K562 (cell line): ENCODE measurements around the gene CDC42EP1. TPM values are rescaled to one million over a fixed set of nuclear protein-coding genes. Genes with fewer than 3 reads are reported as not detected.
A peak's percentile ranks its signal among the peaks of the same experiment; 100 is the strongest.

Experiments used
- ATAC-seq: fragments of 200-7000 bp; cut with Tn5 transposase; 3 replicates; pipeline ENCODE4 v1.9.1; 2020; ENCODE audit warnings: moderate library complexity
- BruUV-seq: library from RNA; stranded (reverse); fragments of 400-500 nt; replicated peaks from 2 replicates; lab custom pipeline; 2021; lab: Mats Ljungman, UMichigan
- CTCF ChIA-PET: fragments of 300-600 bp; formaldehyde crosslinking; extraction: SDS; loops from one replicate; lab custom pipeline; 2021; ENCODE audit warnings: low intra/inter-chr PET ratio; lab: Yijun Ruan, JAX
- POLR2A ChIA-PET: fragments of 300-600, 350-650 bp; sonication (Branson Sonifier 250); formaldehyde crosslinking; extraction: SDS; loops from one replicate; lab custom pipeline; 2021; ENCODE audit warnings: antibody characterized with exemption, inconsistent platforms; lab: Yijun Ruan, JAX
- DNase-seq, 4 experiments: peaks; one replicate each; pipeline versions ENCODE4 v3.0.0 to v3.0.0-alpha.2; 2011 to 2018; ENCODE audit warnings: low spot score in 3 of 4, mixed read lengths in 3 of 4; ENCODE audit errors: extremely low read depth in 1 of 4
- FAIRE-seq: peaks from 2 replicates; lab custom pipeline; 2011; peaks lifted over from hg19 to GRCh38; lab: Jason Lieb, UNC
- H2AFZ ChIP-seq: 2 replicates; pipeline ENCODE4 v1.6.0; 2011; ENCODE audit warnings: low read depth, low read length, control low read depth, inconsistent platforms
- H3K27ac ChIP-seq: fragments of 200-600 bp; 3 replicates; pipeline ENCODE4 v1.8.0; 2011; ENCODE audit warnings: low read depth, mild to moderate bottlenecking, control low read depth, inconsistent platforms, low read length, moderate library complexity, mixed read lengths; ENCODE audit errors: extremely low read depth
- H3K27me3 ChIP-seq, 2 experiments: fragments of 300-600 bp in 1 of 2; 2 replicates in 1 of 2; 3 replicates in 1 of 2; pipeline versions ENCODE4 v1.6.0 to v1.8.0; 2011; ENCODE audit warnings: inconsistent platforms in 2 of 2, low read length in 2 of 2, mild to moderate bottlenecking in 1 of 2, mixed read lengths in 1 of 2, moderate library complexity in 1 of 2; ENCODE audit not compliant: control insufficient read depth in 2 of 2, insufficient read depth in 2 of 2
- H3K36me3 ChIP-seq: fragments of 300-600 bp; 3 replicates; pipeline ENCODE4 v1.8.0; 2011; ENCODE audit warnings: mild to moderate bottlenecking, low read length, inconsistent platforms; ENCODE audit not compliant: control insufficient read depth, insufficient read depth
- H3K4me1 ChIP-seq, 2 experiments: fragments of 200-600 bp in 1 of 2; replicated peaks in 1 of 2; 2 replicates in 1 of 2; 3 replicates in 1 of 2; pipeline versions ENCODE4 v1.5.1 to v1.8.0; 2011; ENCODE audit warnings: inconsistent platforms in 2 of 2, low read length in 2 of 2, mild to moderate bottlenecking in 1 of 2, mixed read lengths in 1 of 2, moderate library complexity in 1 of 2; ENCODE audit not compliant: control insufficient read depth in 2 of 2, insufficient read depth in 2 of 2
- H3K4me2 ChIP-seq: 2 replicates; pipeline ENCODE4 v1.6.1; 2011; ENCODE audit warnings: low read length, control low read depth, inconsistent platforms, mixed read lengths; ENCODE audit not compliant: insufficient read depth
- H3K4me3 ChIP-seq: fragments of 200-600 bp; sonication (generic), shearing (Covaris generic); 2 replicates; pipeline ENCODE4 v1.5.1; 2016; ENCODE audit warnings: control low read depth, inconsistent platforms
- H3K79me2 ChIP-seq: fragments of 200-600 bp; 3 replicates; pipeline ENCODE4 v1.8.0; 2011; ENCODE audit warnings: low read length, inconsistent platforms; ENCODE audit not compliant: control insufficient read depth, insufficient read depth
- H3K9ac ChIP-seq, 2 experiments: 2 replicates each; pipeline versions ENCODE4 v1.6.0 to v1.6.1; 2011; ENCODE audit warnings: low read depth in 2 of 2, low read length in 2 of 2, control low read depth in 1 of 2, inconsistent platforms in 1 of 2, mild to moderate bottlenecking in 1 of 2, mixed read lengths in 1 of 2; ENCODE audit not compliant: insufficient read depth in 1 of 2
- H3K9me1 ChIP-seq: one replicate; pipeline ENCODE4 v1.6.0; 2011; ENCODE audit warnings: inconsistent platforms, mild to moderate bottlenecking, low read length, moderate library complexity; ENCODE audit not compliant: control insufficient read depth, insufficient read depth
- H3K9me3 ChIP-seq: replicated peaks from 2 replicates; pipeline ENCODE4 v1.5.1; 2011; ENCODE audit warnings: low read depth, low read length, inconsistent platforms; ENCODE audit not compliant: control insufficient read depth, insufficient read depth
- H4K20me1 ChIP-seq: replicated peaks from 2 replicates; pipeline ENCODE4 v1.6.1; 2011; ENCODE audit warnings: low read length, inconsistent platforms, mixed read lengths; ENCODE audit not compliant: control insufficient read depth, insufficient read depth
- BRCA1 ChIP-seq, 2 experiments: fragments of 450-650 bp in 1 of 2; sonication (generic) in 1 of 2; formaldehyde crosslinking in 1 of 2; IDR thresholded peaks; 2 replicates each; pipeline versions ENCODE4 v1.5.0 to v1.6.1; 2017 to 2020; ENCODE audit warnings: mild to moderate bottlenecking in 1 of 2, missing genetic modification reagents in 1 of 2
- MED1 ChIP-seq: sonication (generic); formaldehyde crosslinking; IDR thresholded peaks from 2 replicates; pipeline ENCODE4 v1.8.1; 2023; ENCODE audit warnings: missing genetic modification reagents, borderline replicate concordance
- ZBTB40 ChIP-seq, 2 experiments: fragments of 450-650 bp in 1 of 2; sonication (generic) in 1 of 2; formaldehyde crosslinking in 1 of 2; IDR thresholded peaks; 2 replicates each; pipeline versions ENCODE4 v1.7.1 to v1.9.0; 2016 to 2022; ENCODE audit warnings: inconsistent platforms in 1 of 2, mild to moderate bottlenecking in 1 of 2, missing genetic modification reagents in 1 of 2
- ZFP36 ChIP-seq: fragments of 150-350 bp; IDR thresholded peaks from 2 replicates; pipeline ENCODE4 v1.6.1; 2018; ENCODE audit warnings: low read length, low read depth; ENCODE audit not compliant: partially characterized antibody
- WGBS: fragments of 100-300 bp; shearing (Covaris generic); methylation state at CpG from one replicate; pipeline ENCODE4 v1.1.6; 2016; ENCODE audit warnings: low coverage, mixed read lengths; ENCODE audit not compliant: insufficient coverage; ENCODE audit errors: missing lambda C conversion rate; 5-methylcytosine and 5-hydroxymethylcytosine counted together
- in situ Hi-C: fragments of 300-500 bp; cut with MboI; formaldehyde crosslinking; loops from 4 replicates; pipeline ENCODE4 v1.15.0; 2018; ENCODE audit warnings: inconsistent platforms, mixed read lengths
- intact Hi-C: fragments of 100-400 bp; cut with micrococcal nuclease; formaldehyde crosslinking; loops from 2 replicates; pipeline ENCODE4 v1.14.2; 2022
- polyA plus RNA-seq, 8 experiments: library from polyadenylated mRNA; depleted of rRNA in 4 of 8; stranded (reverse) in 5 of 8; unstranded in 3 of 8; fragments of >200 nt; fragmentation: Nextera tagmentation in 2 of 8; fragmentation: Illumina TruSeq in 1 of 8; extraction: Ambion mirVana in 2 of 8; extraction: Trizol in 1 of 8; gene quantifications; 2 replicates each; pipeline versions ENCODE4 v1.2.1 to v1.2.3, GENCODE V29; 2011 to 2014; ENCODE audit warnings: inconsistent platforms in 1 of 8, missing spikeins in 1 of 8
- total RNA-seq, 7 experiments: library from RNA; depleted of rRNA in 6 of 7; stranded (reverse); fragments of >200 nt in 6 of 7; fragmentation: Illumina TruSeq in 2 of 7; extraction: Trizol in 2 of 7; gene quantifications; 2 replicates each; pipeline versions ENCODE4 v1.2.1 to v1.2.3, GENCODE V29; 2011 to 2021; ENCODE audit warnings: low replicate concordance in 1 of 7

CDC42EP1 gene
- total and polyA plus RNA-seq, 9 of the 15 experiments (the other 6 are each of a cell fraction or from before 2014, with no cell fraction given): 0.67 to 70.2 (median 7.3) TPM

DNA sequence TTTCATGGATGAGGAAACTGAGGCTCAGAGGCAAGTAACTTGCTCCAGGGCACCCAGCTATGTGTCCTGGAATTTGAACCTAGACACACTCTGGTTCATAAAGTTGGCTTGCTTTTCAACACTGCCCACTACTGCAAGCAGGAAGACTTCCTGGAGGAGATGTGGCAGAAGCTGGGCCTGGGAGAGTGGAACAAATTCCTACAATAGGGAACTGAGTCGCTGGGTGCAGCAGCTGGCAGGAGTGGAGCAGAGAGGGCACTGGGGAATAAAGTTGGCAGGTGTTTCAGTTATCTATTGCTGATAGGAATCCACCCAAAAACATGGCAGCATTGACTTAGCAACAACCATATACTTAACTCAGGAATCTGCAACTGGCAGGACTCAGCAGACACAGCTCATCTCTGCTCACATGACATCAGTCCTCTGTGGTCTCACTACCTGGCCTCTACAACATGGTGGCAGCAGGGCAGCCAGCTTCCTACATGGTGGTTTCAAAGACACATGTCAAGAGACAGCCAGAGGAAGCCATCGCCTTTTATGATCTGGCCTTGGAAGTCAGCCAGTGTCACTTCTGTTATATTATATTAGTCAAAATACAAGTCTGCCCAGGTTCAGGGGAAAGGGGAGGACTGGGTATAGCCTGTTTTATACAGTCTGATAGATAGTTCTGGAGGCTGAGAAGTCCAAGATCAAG lies 30.5 kb upstream of the CDC42EP1 start:
- Histone ChIP-seq H3K36me3 (no peaks in the 10 kb centered on the region), H3K4me2 (no peak overlapping the region), H3K9me3 (no peaks in the 10 kb centered on the region), H3K9ac (no peak overlapping the region), H3K4me1 (peaks cover 5 to 9% of the 10 kb centered on the region in 2 experiments; a peak in 4 of 5 replicates), H3K27ac (no peak overlapping the region), H2AFZ (no peak overlapping the region), H4K20me1 (no peaks in the 10 kb centered on the region), H3K79me2 (no peaks in the 10 kb centered on the region), H3K4me3 (no peak overlapping the region), H3K9me1 (no peaks in the 10 kb centered on the region), H3K27me3 (no peaks in the 10 kb centered on the region)
- BruUV-seq: no TSS peak
- ATAC-seq: no peak
- ChIA-PET POLR2A (interaction anchor here (0.8 kb wide), 1 partner anchor 280 kb away, joined by 3 read pairs; no protein-coding TSS in a partner anchor), CTCF (no interaction called here)
- DNase-seq: no peak
- intact Hi-C loops: no loop called here
- in situ Hi-C loops: loop anchor here (5.0 kb wide), 1 partner anchor 73 kb away; no protein-coding TSS in a partner anchor
- FAIRE-seq: no peak
- TF ChIP-seq BRCA1 (IDR thresholded peaks at IDR 0.05): no peak
- no peak for TF ChIP-seq BRCA1 (CRISPR knock-in tag; IDR thresholded peaks at IDR 0.05)
- peak; percentile 49 for TF ChIP-seq ZFP36
- no peak for TF ChIP-seq MED1 (CRISPR knock-in tag)
- 11% methylated on average over 2 of the region's 2 CpGs for WGBS

DNA sequence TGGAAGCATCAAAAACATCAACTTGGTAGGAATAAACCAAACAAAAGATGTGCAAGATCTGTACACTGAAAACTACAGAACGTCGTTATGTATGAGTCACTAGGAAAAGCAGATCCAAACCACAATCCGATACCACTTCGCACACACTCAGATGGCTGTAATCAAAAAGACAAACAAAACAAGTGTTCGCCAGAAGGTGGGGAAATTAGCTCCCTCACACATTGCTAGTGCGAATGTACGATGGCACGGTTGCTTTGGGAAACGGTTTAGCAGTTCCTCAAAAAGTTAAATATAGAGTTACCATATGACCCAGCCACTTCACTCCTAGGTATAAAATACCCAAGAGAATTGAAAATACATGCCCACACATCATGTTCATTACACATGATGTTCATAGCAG lies 26.3 kb upstream of the CDC42EP1 start:
- Histone ChIP-seq H3K9me1 (no peaks in the 10 kb centered on the region), H3K4me3 (no peak overlapping the region), H3K36me3 (no peaks in the 10 kb centered on the region), H3K9ac (no peak overlapping the region), H3K27ac (no peak overlapping the region), H3K79me2 (no peaks in the 10 kb centered on the region), H2AFZ (no peak overlapping the region), H4K20me1 (no peaks in the 10 kb centered on the region), H3K9me3 (no peaks in the 10 kb centered on the region), H3K4me2 (no peak overlapping the region), H3K4me1 (peaks cover 6 to 10% of the 10 kb centered on the region in 2 experiments; a peak in 3 of 5 replicates), H3K27me3 (no peaks in the 10 kb centered on the region)
- intact Hi-C loops (no loop called here), in situ Hi-C loops (loop anchor here (5.0 kb wide), 1 partner anchor 68 kb away; no protein-coding TSS in a partner anchor)
- WGBS: 0% methylated on average over 9 of the region's 9 CpGs
- FAIRE-seq (peak; percentile 68), ATAC-seq (no peak), DNase-seq (peak in 1 of 4 experiments; percentile 24)
- BruUV-seq: no TSS peak
- CTCF ChIA-PET: no interaction called here
- POLR2A ChIA-PET: interaction anchor here (1.1 kb wide), 1 partner anchor 28 kb away, joined by 3 read pairs; no protein-coding TSS in a partner anchor
- TF ChIP-seq ZBTB40 (IDR thresholded peaks at IDR 0.05): no peak
- TF ChIP-seq ZBTB40 (CRISPR knock-in tag; IDR thresholded peaks at IDR 0.05): no peak
